ENCODE results near the gene TAPT1.
A peak's percentile ranks its signal among the peaks of the same experiment; 100 is the strongest.
"Not testable (repeated sequence)": the region's sequence is repeated elsewhere in the genome, so short reads cannot be mapped to it uniquely, and the experiment has no call there.

The TAPT1 gene

GRCh38 chr4:16212138-16212782 is 14.0 kb downstream of the TAPT1 start:
- DNase-seq (ENCODE audit: low read depth), result no peak

- DNase-seq (ENCODE audit: low read depth), result no peak
Measured at GRCh38 chr4:16207409-16207808, 18.9 kb downstream of the TAPT1 start.

- DNase-seq (ENCODE audit: low read depth), result no peak
Measured at GRCh38 chr4:16206848-16207247, 19.4 kb downstream of the TAPT1 start.

GRCh38 chr4:16206301-16206700 is 20.0 kb downstream of the TAPT1 start:
- DNase-seq (ENCODE audit: low read depth), result no peak

GRCh38 chr4:16205298-16206164 is 20.7 kb downstream of the TAPT1 start:
- peak; percentile 53 for DNase-seq (ENCODE audit: low read depth)

GRCh38 chr4:16204505-16204904 is 21.8 kb downstream of the TAPT1 start:
- no peak for DNase-seq (ENCODE audit: low read depth)

- no peak for DNase-seq (ENCODE audit: low read depth)
Measured at GRCh38 chr4:16203083-16203482, 23.2 kb downstream of the TAPT1 start.

GRCh38 chr4:16202598-16202997 is 23.7 kb downstream of the TAPT1 start:
- no peak for DNase-seq (ENCODE audit: low read depth)

GRCh38 chr4:16199093-16199492 is 27.2 kb downstream of the TAPT1 start:
- DNase-seq (ENCODE audit: low read depth), result peak; percentile 41

GRCh38 chr4:16197876-16198665 is 28.2 kb downstream of the TAPT1 start:
- no peak for DNase-seq (ENCODE audit: low read depth)

- peak; percentile 75 for DNase-seq (ENCODE audit: low read depth)
Measured at GRCh38 chr4:16196482-16197393, 29.5 kb downstream of the TAPT1 start.

GRCh38 chr4:16195209-16195608 is 31.1 kb downstream of the TAPT1 start:
- DNase-seq (ENCODE audit: low read depth), result no peak

- DNase-seq (ENCODE audit: low read depth), result not testable (repeated sequence)
Measured at GRCh38 chr4:16194798-16195197, 31.5 kb downstream of the TAPT1 start.

GRCh38 chr4:16194214-16194613 is 32.1 kb downstream of the TAPT1 start:
- no peak for DNase-seq (ENCODE audit: low read depth)

GRCh38 chr4:16192631-16193518 is 33.4 kb downstream of the TAPT1 start:
- DNase-seq (ENCODE audit: low read depth), result no peak

GRCh38 chr4:16192057-16192456 is 34.2 kb downstream of the TAPT1 start:
- DNase-seq (ENCODE audit: low read depth), result no peak

GRCh38 chr4:16187455-16187854 is 38.8 kb downstream of the TAPT1 start:
- peak; percentile 25 for DNase-seq (ENCODE audit: low read depth)

- no peak for DNase-seq (ENCODE audit: low read depth)
Measured at GRCh38 chr4:16186986-16187385, 39.3 kb downstream of the TAPT1 start.

GRCh38 chr4:16183604-16184003 is 42.7 kb downstream of the TAPT1 start:
- DNase-seq (ENCODE audit: low read depth), result no peak

- no peak for DNase-seq (ENCODE audit: low read depth)
Measured at GRCh38 chr4:16176621-16177020, 49.6 kb downstream of the TAPT1 start.

GRCh38 chr4:16171831-16172230 is 54.4 kb downstream of the TAPT1 start:
- DNase-seq (ENCODE audit: low read depth), result no peak

Measured in ELR (cell line).